NB4 (cell line): ENCODE results near the gene ZNF81.

ENCODE experiments used
- CTCF ChIP-seq: IDR thresholded peaks from one replicate; pipeline ENCODE4 v1.5.1; 2012; ENCODE audit warnings: low read depth, low read length
- POLR2A ChIP-seq: IDR thresholded peaks from 2 replicates; pipeline ENCODE4 v1.6.1; 2011; ENCODE audit warnings: mild to moderate bottlenecking; ENCODE audit not compliant: insufficient read length; ENCODE audit errors: extremely low read depth
- TF ChIP-seq, protein P1 (sequence below): IDR thresholded peaks from 2 replicates; pipeline ENCODE4 v1.6.1; 2011; ENCODE audit warnings: low read depth, low read length

DNA sequence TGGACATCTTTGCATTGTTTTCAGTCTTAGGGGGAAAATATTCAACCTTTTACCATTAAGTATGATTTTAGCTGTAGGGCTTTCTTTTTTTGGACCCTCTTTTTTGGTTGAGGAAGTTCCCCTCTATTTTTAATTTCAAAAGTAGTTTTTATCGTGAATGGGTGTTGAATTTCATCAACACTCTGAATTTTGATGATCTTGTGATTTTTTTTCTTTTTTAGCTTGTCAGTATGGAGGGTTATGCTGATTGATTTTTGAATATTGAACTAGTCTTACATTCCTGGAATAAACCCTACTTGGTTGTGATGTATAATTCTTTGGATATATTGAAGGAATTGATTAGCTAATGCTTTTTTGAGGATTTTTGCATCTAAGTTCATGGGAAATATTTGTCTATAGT is 1.7 kb downstream of the ZNF81 start:
- no peak for TF ChIP-seq CTCF
- TF ChIP-seq POLR2A, result no peak
- TF ChIP-seq, protein P1, sequence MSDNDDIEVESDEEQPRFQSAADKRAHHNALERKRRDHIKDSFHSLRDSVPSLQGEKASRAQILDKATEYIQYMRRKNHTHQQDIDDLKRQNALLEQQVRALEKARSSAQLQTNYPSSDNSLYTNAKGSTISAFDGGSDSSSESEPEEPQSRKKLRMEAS, result no peak
